HK-2 (cell line): ENCODE data around the gene COX17.

Experiments
- DNase-seq: peaks from one replicate; pipeline ENCODE4 v3.0.0-alpha.2; 2018; ENCODE audit not compliant: unreplicated experiment

COX17 gene

GRCh38 chr3:119645813-119646212 is 31.4 kb downstream of the COX17 start:
- no peak for DNase-seq

GRCh38 chr3:119644481-119644880 is 32.7 kb downstream of the COX17 start:
- DNase-seq, result no peak

GRCh38 chr3:119643528-119643927 is 33.7 kb downstream of the COX17 start:
- no peak for DNase-seq

DNA sequence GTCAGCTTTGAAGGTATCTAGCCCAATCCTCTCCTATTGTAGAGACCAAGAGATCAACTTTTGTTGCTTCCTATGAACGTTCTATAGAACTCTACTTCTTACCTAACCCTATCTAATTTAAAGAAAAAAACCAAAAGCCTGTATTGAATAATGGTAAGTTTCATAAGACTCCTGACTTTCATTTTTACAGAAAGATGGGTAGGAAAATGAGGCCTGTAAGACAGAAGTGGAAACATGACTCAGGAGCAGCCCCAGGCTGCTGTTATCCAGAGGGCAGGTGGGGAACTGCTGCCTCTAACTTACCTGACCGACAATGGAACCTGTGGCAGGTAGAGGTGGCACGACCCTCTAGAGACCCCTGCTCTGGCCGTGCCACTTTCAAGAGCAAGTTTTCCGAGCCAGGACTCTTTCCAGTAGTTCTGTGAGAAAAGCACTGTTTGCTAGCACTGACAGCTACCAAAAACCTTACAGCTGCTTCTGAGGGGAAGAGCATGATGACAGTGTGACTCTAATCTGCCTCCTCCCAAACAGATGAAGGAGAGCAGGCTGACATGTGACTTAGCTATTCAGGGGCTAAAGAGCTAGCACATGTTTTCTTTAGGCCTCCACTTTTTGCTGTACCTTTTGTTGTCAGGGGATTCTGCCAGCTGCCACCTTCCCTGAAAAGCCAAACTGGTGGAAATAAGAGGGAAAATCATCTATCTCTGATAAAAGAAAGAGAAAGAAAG is 34.3 kb downstream of the COX17 start:
- no peak for DNase-seq

DNA sequence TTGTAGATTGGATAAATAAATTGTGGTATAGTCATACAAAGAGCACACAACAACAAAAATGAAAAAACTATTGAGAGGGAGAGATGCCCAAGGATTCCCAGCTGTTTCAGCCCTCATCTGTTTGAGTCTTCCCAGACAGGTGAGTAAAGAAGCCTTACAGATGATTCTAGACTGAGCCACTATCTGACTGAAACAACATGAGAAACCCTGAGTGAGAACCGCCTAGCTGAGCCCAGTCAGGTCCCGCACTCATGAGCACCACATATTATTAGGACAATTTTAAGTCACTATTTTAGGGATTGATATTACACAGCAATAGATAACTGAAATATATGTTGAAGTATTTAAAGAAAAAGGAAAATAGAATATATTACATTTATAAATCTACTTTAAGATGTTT is 35.8 kb downstream of the COX17 start:
- no peak for DNase-seq

- no peak for DNase-seq
These were observed 37.5 kb downstream of the COX17 start for GRCh38 chr3:119639494-119640350.

- DNase-seq, result peak; percentile 41
These were observed 39.3 kb downstream of the COX17 start for GRCh38 chr3:119637679-119638477.

DNA sequence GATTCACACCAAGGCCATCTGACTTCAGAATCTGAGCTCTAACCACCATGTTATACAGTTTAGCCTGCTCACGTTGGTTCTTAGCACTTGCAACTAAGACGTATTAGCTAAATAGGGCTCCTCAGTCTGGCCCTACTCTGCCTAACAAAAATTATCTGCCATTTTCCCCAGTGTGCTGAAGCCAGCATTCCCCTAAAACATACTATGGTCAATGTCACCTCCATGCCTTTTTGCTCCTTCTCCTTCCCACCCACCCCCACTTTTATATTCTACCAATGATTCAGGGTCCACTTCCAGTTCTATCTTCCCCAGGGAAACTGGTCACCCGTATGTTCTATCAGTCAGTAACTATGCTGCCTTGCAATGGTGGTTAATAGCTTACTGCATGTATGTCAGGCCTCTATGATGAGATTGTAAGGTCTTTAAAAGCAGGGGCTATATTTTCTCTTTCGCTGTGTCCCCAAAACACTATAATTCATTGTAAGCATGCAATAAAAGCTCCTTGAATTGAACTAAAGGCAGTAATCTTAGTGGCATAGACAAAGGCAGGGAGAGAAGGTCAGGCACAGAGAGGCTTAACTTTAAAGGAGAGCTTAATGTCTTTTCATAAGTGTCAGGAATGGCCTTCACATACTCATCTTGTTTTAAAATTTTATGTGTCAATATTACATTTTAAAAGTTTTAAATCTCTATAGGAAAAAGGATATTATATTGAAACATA is 40.2 kb downstream of the COX17 start:
- peak; percentile 36 for DNase-seq

DNA sequence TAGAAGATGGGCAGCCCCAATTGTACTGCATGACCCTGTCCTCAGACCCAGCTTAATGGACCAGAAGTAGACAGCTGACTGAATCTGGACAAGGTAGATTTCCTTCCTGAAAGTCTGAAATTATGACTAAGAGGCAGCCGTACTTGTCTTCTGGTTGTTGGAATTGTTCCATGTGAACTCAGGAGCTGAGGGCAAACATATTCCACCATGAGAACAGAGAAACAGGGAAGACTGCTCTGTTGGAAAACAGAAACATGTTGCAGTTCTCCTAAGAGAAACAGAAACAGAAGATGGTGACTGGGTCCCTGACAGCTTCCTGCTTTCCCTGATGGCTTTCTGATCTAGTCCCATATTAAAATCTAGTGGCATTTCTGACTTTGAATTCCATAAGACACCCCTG is 41.0 kb downstream of the COX17 start:
- no peak for DNase-seq

- DNase-seq, result no peak
These were observed 41.5 kb downstream of the COX17 start for GRCh38 chr3:119635719-119636118.

GRCh38 chr3:119632829-119633228 is 44.4 kb downstream of the COX17 start:
- DNase-seq, result no peak

- DNase-seq, result no peak
These were observed 45.0 kb downstream of the COX17 start for GRCh38 chr3:119632216-119632615.

DNA sequence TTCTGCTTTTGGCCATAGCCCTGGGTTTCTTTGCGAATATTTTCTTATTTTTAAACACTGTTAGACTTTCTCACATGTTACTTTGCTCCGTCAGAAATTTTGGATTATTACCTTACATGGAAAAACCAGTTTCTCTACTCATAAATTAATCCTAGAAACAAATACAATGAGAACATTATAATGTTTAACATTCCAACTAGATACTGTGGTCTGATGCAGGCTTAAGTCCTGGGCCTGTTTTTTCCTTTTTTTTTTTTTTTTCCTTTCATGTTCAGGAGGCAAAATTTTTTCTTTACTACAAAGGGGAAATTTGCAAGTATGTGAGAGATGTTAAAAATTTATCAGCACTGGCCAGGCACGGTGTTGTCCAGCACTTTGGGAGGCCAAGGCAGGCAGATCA is 45.7 kb downstream of the COX17 start:
- no peak for DNase-seq

DNA sequence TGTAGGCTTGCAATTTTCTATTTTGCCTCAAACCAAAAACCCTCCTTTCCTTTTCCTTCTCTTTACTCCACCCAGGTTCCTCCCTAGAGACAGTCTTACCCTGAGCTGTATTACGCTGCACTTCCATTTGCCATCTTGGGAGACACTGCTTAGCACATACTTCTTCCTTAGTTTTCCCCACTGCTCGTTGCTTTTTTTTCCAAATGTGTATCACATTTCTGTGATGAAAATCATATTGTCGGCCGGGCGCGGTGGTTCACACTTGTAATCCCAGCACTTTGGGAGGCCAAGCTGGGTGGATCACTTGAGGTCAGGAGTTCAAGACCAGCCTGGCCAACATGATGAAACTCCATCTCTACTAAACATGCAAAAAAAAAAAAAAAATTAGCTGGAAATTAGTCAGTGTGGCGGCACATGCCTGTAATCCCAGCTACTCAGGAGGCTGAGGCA is 46.3 kb downstream of the COX17 start:
- no peak for DNase-seq

- no peak for DNase-seq
These were observed 46.9 kb downstream of the COX17 start for GRCh38 chr3:119630128-119630879.

DNA sequence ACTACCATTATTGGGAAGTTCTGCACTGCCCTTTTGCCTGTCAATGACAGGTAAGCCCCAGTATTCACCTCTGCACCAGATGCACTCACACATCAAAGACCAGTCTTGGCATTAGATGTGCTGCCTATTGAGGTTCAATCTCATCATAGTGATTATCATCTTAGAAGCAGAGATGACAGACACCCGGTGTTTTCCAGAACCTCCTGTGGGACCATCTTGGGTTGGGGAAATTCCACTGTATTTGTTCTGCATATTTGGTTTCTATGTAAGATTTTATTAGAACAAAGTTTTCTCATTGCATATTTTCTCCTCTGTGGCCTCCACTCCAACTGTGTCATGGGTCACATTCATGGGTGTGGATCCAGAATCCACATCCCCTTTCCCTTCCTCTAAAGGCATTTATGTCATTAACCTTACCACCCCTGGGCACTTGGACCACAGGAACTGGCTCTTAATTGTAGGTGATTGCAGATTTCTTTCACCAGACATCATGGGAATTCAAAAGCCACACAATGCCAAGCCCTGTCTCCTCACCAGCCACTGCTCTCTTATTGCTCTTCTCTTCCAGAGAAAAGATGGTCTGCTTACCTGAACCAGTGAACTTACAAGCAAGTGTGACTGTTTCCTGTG is 48.3 kb downstream of the COX17 start:
- no peak for DNase-seq

DNA sequence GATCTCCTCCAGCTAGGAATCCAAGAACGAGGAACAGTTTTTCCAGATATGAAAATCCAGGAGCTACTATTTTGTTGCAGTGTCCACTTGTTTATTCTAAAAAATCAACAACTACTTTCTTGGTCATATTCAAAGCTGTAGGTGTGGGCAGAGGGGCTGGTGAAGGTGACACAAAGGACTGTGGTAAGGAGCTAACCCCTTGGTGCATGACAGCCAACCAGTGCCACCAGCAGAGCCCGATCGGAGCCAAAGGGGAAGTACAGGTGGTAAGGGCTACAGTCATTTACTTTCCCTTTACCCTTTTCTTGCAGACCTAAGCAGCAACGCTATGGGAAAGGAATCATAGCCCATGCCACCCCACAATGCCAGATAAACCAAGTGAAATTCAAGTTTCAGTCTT is 48.8 kb downstream of the COX17 start:
- DNase-seq, result no peak

GRCh38 chr3:119627461-119627860 is 49.7 kb downstream of the COX17 start:
- no peak for DNase-seq

GRCh38 chr3:119626196-119626595 is 51.0 kb downstream of the COX17 start:
- no peak for DNase-seq

DNA sequence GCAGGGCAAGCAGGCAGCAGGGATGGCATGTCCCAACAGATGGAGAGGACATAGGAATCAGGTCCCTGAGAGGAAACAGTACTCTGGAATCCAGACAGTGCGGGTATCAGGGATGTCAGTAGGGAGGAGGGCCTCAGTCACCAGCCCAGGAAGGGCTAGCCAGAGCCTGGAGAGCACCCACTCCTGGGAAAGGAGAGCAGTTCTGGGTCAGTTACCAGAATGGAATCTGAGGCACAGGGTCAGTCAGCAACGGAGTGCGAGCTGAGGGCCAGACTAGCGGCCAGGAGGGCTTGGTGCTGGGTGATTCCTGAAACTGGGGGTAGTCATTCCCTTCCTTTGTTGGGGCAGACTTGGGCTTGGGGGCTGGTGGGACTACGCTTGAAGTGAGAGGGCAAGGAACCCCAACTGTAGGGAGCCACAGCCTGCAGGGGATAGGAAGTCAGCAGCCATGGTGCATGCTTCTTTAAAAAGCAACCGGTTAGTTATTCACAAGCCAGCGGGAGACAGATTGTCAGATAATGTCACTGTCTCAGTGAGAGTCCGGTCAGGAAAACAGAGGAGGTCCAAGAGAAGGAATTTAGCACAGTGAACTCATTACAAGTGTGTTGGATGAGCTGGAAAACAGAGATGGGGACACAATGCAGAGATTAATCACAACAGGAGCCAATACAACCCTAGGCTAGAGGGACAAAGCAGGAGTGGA is 51.6 kb downstream of the COX17 start:
- DNase-seq, result no peak
